Osteoblast (primary cell): Measurements from ENCODE around the gene CHKB. TPM values are rescaled to one million over a fixed set of nuclear protein-coding genes. Genes with fewer than 3 reads are reported as not detected.

Experiments
- DNase-seq: peaks from one replicate; pipeline ENCODE4 v3.0.0; 2011; ENCODE audit warnings: low spot score, mixed read lengths; ENCODE audit not compliant: insufficient read length; ENCODE audit errors: missing footprints
- H2AFZ ChIP-seq: 2 replicates; pipeline ENCODE4 v1.6.0; 2011; ENCODE audit warnings: mild to moderate bottlenecking, low read length
- H3K27ac ChIP-seq: 2 replicates; pipeline ENCODE4 v1.5.1; 2011; ENCODE audit warnings: mild to moderate bottlenecking, low read depth, low read length, moderate library complexity
- H3K27me3 ChIP-seq: 2 replicates; pipeline ENCODE4 v1.6.0; 2012; ENCODE audit warnings: mild to moderate bottlenecking, control low read depth, inconsistent platforms, low read length, moderate library complexity; ENCODE audit not compliant: insufficient read depth
- H3K36me3 ChIP-seq: 2 replicates; pipeline ENCODE4 v1.5.1; 2011; ENCODE audit warnings: mild to moderate bottlenecking, low read length, control low read depth, moderate library complexity; ENCODE audit not compliant: insufficient read depth
- H3K4me1 ChIP-seq: 2 replicates; pipeline ENCODE4 v1.5.1; 2011; ENCODE audit warnings: mild to moderate bottlenecking, low read length, control low read depth, moderate library complexity; ENCODE audit not compliant: insufficient read depth
- H3K4me2 ChIP-seq: 2 replicates; pipeline ENCODE4 v1.6.0; 2011; ENCODE audit warnings: mild to moderate bottlenecking, low read length; ENCODE audit not compliant: insufficient read depth
- H3K4me3 ChIP-seq: fragments of 200-600 bp; sonication (generic); 3 replicates; pipeline ENCODE4 v1.5.1; 2012; ENCODE audit warnings: mild to moderate bottlenecking, low read length, inconsistent platforms; ENCODE audit not compliant: insufficient read depth
- H3K79me2 ChIP-seq: 2 replicates; pipeline ENCODE4 v1.6.0; 2012; ENCODE audit warnings: mild to moderate bottlenecking, low read length, control low read depth, inconsistent platforms; ENCODE audit not compliant: insufficient read depth
- H3K9me3 ChIP-seq: 2 replicates; pipeline ENCODE4 v1.5.1; 2011; ENCODE audit warnings: low read depth, low read length, control low read depth
- H4K20me1 ChIP-seq: 2 replicates; pipeline ENCODE4 v1.6.0; 2012; ENCODE audit warnings: mild to moderate bottlenecking, low read length, control low read depth; ENCODE audit not compliant: insufficient read depth
- total RNA-seq: library from RNA; depleted of rRNA; stranded (reverse); fragments of >200 nt; gene quantifications from 2 replicates; pipeline ENCODE4 v1.2.3, GENCODE V29; 2012
- TF ChIP-seq, protein P1 (sequence below): IDR thresholded peaks from 2 replicates; pipeline ENCODE4 v1.5.1; 2011; ENCODE audit warnings: mild to moderate bottlenecking, low read depth, low read length, moderate library complexity; ENCODE audit errors: extremely low read depth

The CHKB gene
- total RNA-seq, 1 donor, result 28.6 TPM

- H4K20me1 ChIP-seq, result peaks cover 4% of the 10 kb centered on the region
- no peaks in the 10 kb centered on the region for H3K36me3 ChIP-seq
- TF ChIP-seq, protein P1, sequence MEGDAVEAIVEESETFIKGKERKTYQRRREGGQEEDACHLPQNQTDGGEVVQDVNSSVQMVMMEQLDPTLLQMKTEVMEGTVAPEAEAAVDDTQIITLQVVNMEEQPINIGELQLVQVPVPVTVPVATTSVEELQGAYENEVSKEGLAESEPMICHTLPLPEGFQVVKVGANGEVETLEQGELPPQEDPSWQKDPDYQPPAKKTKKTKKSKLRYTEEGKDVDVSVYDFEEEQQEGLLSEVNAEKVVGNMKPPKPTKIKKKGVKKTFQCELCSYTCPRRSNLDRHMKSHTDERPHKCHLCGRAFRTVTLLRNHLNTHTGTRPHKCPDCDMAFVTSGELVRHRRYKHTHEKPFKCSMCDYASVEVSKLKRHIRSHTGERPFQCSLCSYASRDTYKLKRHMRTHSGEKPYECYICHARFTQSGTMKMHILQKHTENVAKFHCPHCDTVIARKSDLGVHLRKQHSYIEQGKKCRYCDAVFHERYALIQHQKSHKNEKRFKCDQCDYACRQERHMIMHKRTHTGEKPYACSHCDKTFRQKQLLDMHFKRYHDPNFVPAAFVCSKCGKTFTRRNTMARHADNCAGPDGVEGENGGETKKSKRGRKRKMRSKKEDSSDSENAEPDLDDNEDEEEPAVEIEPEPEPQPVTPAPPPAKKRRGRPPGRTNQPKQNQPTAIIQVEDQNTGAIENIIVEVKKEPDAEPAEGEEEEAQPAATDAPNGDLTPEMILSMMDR, result no peak
- H3K79me2 ChIP-seq, result no peaks in the 10 kb centered on the region
- H3K4me1 ChIP-seq, result no peaks in the 10 kb centered on the region
- no peak overlapping the region for H3K27ac ChIP-seq
- H3K27me3 ChIP-seq, result peaks cover 15% of the 10 kb centered on the region
- peak; percentile 66 for DNase-seq
- no peak overlapping the region for H2AFZ ChIP-seq
- no peak overlapping the region for H3K4me3 ChIP-seq
- no peaks in the 10 kb centered on the region for H3K9me3 ChIP-seq
- H3K4me2 ChIP-seq, result no peak overlapping the region
Measured at GRCh38 chr22:50597097-50597496, 14.4 kb upstream of the CHKB start.

- H3K27me3 ChIP-seq, result peaks cover 9% of the 10 kb centered on the region
- H4K20me1 ChIP-seq, result peaks cover 4% of the 10 kb centered on the region
- H3K4me2 ChIP-seq, result no peak overlapping the region
- no peaks in the 10 kb centered on the region for H3K79me2 ChIP-seq
- DNase-seq, result peak; percentile 37
- no peaks in the 10 kb centered on the region for H3K4me1 ChIP-seq
- H3K4me3 ChIP-seq, result no peak overlapping the region
- H3K27ac ChIP-seq, result no peak overlapping the region
- no peaks in the 10 kb centered on the region for H3K9me3 ChIP-seq
- H3K36me3 ChIP-seq, result no peaks in the 10 kb centered on the region
- no peak overlapping the region for H2AFZ ChIP-seq
- TF ChIP-seq, protein P1, result no peak
Measured at GRCh38 chr22:50595189-50595588, 12.5 kb upstream of the CHKB start.

DNA sequence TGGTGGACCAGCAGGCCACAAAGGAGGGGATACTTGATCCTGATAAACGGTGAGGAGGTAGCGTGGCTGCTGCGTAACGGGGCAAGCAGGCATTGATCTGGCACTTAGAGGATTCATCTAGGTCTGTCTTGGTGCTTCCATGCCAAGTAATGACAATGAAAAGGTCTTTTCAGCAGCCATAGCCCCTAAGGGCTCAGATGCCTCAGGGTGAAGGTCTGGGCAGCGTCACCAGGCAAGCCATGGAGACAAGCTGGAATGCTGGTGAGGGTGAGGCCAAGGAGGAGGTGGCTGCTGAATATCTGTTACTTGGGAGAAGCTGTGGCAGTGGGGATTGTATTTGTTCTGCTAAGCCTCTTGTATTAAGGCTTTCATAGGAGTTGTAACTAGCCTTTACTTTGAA, 4.8 kb upstream of the CHKB start:
- Histone ChIP-seq H3K27ac (no peak overlapping the region), H3K9me3 (no peaks in the 10 kb centered on the region), H3K36me3 (no peaks in the 10 kb centered on the region), H4K20me1 (no peaks in the 10 kb centered on the region), H3K4me3 (no peak overlapping the region), H3K4me1 (peaks cover 7% of the 10 kb centered on the region), H2AFZ (no peak overlapping the region), H3K27me3 (peaks cover 3% of the 10 kb centered on the region), H3K4me2 (no peak overlapping the region), H3K79me2 (peaks cover 4% of the 10 kb centered on the region)
- peak; percentile 1 for DNase-seq
- TF ChIP-seq, protein P1, result no peak

DNA sequence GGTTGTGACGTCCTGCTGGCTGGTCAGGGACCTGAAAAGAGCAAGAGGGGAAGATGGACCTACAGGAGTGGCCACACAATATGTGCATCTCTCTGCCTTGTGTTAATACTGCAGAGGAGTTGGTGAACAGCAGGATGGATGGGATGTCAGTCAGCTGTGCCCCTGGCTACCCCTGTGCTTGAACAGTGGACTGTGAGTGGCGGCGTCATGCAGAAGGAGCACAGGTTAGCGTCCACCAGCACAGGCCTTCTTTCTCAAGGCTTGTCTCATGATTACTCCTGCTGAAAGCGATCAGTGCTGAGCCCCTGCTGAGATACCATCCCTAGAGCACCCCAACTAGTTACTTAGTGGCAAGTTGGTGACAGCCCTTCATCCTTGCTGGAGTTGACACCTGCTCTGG, 3.8 kb upstream of the CHKB start:
- no peak overlapping the region for H2AFZ ChIP-seq
- no peaks in the 10 kb centered on the region for H4K20me1 ChIP-seq
- H3K79me2 ChIP-seq, result peaks cover 11% of the 10 kb centered on the region
- H3K27ac ChIP-seq, result no peak overlapping the region
- H3K4me3 ChIP-seq, result no peak overlapping the region
- H3K27me3 ChIP-seq, result peaks cover 3% of the 10 kb centered on the region
- H3K9me3 ChIP-seq, result no peaks in the 10 kb centered on the region
- H3K4me1 ChIP-seq, result peaks cover 14% of the 10 kb centered on the region
- no peak overlapping the region for H3K4me2 ChIP-seq
- peak; percentile 22 for DNase-seq
- TF ChIP-seq, protein P1, result no peak
- no peaks in the 10 kb centered on the region for H3K36me3 ChIP-seq
